Muscle of back (tissue), 11 donors: Measurements from ENCODE around the gene ITGB2. TPM values are rescaled to one million over a fixed set of nuclear protein-coding genes. Genes with fewer than 3 reads are reported as not detected.

Source experiments
- DNase-seq, 3 donors: peaks; one replicate each; pipeline versions ENCODE4 v3.0.0 to v3.0.0-alpha.2; 2013
- polyA plus RNA-seq, 10 donors: library from polyadenylated mRNA; unstranded; fragments of 120-200 nt; gene quantifications; one replicate each; pipeline ENCODE4 v1.2.1, GENCODE V29; 2013; ENCODE audit not compliant: insufficient read length in 10 of 10

ITGB2 gene
- polyA plus RNA-seq, 10 donors = 6.9 to 27.7 (median 11.7) TPM

DNA sequence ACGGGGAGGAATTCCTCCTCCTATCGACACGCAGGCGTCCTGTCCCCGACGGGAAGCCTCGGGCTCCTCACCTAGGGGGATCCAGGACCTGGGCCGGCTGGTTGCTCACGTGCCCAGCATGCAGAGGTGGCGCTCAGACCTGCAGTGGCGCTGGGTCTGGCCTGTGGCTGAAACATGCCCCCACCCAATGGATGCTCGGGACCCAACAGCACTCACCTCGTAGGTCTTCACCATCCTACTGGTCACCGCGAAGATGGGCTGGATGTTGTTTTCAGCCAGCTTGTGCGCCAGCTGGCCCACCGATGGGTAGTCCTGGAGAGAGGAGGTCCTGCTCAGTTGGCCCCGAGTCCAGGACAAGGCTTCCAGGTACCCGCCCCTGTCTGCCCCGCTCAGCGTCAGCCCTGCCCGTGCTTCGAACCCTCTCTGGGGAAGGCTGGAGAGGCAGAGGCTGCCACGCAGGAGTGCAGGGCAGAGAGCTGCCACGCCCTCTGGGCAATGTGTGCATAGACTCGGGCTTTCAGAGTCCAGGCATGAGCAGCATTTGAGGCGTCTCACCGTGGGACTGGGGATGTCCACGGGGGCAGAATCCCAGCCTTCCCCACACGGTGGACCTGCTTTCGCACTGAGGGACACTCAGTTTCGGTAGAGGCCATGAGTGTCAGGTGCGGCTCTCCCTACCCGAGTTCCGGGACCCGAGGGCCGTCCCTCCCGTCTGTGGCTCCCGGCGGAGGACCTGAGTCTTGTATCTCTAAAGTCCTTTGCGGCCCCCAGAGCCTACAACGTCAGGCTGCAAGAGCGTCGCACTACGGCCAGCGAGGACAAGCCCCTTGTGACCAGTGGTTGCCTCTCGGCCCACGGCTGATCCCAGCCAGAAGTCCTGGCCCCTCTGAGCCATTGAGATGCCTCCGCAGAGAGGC is 21.6 kb downstream of the ITGB2 start:
- DNase-seq = no peak

DNA sequence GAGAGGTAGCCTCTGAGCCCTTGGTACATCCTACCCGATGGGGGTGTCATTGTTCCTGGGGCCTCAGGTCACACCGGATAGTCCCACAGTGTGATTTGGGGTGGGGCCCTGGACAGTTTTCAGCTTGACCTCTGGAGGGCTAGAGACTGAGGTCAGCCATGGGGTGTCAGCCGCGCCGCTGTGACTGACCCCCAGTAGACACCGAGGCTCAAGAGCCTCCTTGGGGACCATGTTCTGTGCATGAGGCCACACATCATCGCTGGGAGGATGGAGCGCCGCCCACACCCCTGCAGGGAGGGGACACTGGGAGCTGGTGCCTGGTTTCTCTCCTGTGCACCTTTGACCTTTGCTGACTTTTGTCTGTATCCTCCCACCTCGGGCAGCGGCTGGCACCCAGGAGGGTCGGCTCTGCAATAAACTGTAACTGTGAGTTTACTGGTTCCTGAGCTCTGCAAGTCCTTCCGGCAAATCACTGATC is 22.6 kb downstream of the ITGB2 start:
- no peak for DNase-seq

DNA sequence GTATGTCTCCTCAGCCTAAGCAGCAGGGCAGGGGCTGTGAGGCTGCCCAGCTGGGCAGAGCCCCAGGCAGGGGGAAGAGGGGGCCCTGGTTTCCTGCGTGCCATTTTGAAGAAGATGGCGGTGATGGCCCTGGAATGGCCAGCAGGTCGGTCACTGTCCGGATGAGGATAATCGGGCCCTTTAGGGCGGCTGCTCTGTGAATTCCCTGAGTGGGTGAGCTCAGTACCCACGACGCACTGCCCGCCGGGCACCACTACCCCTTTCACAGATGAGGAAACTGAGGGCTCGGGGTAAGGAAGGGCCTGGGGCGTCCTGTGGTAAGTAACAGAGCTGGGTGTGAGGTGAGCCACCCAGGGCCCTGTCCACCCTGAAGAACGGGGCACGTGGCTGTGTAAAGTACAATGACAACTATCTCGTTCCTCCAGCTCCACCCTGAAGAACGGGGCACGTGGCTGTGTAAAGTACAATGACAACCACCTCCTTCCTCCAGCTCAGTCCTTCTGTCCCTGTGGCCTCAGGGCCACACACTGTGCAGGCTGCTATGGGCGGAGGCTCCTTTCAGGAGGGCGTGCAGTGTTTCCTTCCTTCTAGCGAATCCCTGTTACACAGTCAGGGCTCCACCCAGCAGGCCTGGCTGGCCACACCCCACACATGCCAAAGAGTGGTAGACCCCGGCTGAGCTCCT is 23.2 kb downstream of the ITGB2 start:
- no peak for DNase-seq

DNA sequence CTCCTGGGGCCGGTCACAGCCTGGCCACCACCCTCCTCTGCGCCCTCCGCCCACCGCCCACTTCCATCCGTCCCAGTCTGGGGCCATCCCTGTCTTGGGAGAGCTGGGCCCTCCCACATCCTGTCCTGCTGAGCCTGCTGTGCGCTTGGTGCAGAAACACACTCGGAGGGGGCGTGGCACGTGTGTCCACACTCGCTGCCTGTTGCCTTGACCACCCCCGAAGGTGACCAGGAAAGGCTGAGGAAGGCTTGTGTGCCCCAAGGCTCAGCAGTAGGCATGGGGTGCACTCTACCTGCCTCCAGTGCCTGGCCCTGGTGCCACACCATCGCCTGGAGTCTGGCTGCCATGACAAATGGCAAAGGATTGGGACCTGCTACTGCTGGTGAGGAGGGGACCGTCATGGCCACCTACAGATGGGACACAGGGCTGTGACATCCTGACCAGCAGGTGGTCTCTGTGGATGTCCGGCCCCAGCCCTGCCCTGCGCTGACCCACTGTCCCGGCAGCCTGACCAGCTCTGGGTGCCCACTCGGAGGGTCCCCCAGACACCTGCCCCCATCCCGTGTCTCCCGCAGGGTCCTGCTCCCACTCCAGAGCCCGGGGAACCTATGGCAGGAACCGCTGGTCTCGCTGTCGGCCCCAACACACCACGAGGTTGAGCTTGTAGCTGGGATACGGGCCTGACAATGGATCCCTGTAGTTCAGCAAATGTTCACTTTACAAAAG is 24.0 kb downstream of the ITGB2 start:
- no peak for DNase-seq

DNA sequence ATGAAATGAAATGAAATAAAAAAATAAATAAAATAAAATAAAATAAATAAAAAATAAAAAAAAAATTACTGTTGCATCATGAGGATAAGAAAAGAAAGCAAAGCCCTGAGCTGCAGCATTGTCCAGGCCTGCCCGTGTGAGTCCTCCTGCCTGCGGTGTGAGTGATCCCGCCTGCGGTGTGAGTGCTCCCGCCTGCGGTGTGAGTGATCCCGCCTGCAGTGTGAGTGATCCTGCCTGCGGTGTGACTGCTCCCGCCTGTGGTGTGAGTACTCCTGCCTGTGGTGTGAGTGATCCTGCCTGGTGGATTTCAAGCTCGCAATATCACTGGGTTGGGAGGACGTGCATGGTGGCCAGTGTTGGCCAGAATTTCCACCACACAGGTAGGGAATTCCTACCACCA is 24.8 kb downstream of the ITGB2 start:
- DNase-seq = no peak

DNA sequence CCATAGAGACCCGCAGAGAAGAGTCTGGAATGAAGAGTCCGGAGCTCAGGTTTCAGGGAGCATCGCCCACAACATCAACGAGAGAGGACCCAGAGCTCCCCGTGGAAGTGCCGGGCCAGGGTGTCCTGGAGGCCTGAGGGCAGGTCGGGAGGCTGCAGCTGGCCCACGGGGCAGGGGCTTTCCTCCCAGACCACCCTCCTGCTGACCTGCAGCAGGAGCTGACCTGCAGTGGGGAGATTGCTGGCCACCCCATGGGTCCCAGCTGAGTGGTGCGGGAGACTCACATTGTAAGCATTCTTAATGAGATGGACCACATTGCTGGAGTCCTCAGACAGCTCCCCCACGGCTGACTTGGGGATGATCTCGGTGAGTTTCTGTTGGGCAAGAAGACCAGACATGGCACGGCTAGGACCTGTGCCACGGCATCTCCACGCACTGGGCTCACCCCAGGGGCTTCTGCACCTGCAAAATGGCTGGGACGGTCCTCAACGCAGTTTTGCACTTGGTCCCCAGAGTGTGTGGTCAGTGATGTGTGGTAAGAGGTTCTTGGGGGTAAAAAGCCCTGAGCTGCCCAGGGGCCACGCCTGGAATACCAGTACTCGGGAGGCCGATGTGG is 25.9 kb downstream of the ITGB2 start:
- DNase-seq = no peak

DNA sequence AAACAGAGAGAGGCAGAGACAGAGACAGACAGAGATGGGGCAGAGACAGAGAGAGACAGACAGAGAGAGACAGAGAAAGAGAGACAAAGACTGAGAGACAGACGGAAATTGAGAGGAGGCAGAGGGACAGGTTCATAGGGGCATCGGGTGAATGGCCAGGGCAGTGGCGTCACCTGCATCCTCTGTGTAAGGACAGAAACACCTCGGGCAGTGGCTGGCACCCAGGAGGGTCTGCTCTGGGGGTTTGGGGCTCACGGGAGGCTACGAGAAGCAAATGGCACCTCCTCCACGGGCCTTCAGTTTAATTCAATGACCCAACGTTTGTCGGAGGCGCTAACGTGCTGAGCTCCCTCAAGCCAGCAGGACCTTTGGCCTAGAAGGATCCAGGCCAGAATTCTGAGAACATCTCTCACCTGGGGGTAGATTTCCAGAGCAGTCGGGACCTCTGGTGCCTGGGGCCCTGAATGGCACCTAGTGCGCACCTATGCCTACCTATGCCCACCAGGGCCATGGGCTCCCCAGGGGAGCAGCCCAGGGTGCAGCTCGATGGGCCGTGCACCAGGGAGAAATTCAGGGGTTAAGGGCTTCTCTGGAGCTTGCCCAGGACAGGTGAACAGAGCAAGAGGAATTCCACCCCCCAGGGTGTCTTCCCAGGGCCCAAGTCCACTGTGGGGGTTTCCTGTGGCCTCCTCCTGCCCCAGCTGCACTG is 26.6 kb downstream of the ITGB2 start:
- DNase-seq = no peak

DNA sequence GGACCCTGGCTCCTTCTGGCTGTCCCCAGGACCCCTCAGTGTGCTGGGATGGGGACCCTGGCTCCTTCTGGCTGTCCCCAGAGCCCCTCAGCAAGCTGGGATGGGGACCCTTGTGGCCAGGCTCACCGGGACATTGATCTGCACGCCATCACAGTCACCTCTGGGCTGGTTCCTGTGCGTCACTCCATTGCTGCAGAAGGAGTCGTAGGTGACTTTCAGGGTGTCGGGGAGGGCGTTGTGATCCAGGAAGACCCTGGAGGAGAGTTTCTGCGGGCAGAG is 27.5 kb downstream of the ITGB2 start:
- no peak for DNase-seq

DNA sequence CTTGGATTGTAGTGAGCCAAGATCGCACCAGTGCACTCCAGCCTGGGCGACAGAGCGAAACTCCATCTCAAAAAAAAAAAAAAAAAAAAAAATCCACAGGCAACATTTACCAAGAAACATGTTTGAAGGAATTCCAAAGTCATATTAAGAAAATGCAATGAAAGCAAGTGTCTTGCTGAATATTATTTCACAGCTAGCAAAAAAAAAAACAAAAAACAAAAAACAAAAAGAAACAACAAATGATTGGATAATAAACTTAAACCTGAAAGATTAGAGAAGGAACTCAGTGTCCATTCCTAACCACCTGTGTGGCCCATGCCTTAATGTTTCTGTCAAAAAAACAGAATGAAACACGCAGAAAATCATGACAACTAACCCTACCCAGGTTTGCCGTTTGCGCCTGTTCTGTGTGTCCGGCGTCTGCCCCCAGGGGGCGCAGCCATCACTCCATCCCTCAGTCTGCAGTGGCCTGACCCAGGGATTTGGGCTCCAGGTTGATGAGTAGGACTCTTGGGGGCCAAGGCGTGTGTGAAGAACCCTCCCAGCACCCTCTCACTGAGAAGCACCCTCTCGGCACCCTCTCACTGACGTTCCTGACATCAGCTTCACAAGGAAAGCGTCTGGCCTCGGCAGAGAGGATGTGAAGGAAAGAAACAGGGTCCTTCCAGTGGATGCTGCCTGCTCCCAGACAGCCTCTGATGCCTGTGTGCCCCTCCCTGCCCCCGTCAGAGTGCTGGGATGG is 28.0 kb downstream of the ITGB2 start:
- DNase-seq = peak in 1 of 3 donors; percentile 71

DNA sequence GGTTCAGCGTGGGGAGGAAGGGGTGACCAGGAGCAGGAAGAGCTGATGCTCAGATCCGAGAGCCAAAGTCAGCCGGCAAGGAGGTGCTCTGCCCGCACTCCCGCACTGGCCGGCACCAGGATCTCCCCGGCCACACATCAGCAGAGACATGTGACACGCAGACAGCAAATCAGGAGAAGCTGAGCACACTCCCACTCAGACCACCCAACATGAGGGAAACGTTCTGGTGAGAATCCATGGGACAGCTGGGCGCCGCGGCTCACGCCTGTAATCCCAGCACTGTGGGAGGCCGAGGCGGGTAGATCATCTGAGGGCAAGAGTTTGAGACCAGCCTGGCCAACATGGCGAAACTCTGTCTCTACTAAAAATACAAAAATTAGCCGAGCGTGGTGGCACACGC is 28.6 kb downstream of the ITGB2 start:
- no peak for DNase-seq

DNA sequence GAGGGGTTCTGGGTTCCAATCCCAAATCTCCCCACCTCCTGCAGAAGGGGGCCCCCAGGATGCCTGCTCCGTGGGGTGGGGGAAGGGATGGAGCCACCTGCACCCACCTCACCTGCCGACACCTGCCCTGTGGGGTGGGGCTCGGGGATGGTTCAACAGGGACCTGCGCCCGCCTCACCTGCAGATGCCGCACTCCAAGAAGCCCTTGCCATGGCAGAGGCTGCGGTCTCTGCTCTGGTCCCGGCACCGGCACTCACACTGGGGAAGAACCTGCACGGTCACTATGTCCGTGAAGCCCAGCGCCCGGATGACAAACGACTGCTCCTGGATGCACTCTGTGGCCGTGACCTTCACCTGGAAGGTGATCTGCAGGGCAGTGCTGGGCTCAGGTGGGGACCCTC is 29.1 kb downstream of the ITGB2 start:
- no peak for DNase-seq

DNA sequence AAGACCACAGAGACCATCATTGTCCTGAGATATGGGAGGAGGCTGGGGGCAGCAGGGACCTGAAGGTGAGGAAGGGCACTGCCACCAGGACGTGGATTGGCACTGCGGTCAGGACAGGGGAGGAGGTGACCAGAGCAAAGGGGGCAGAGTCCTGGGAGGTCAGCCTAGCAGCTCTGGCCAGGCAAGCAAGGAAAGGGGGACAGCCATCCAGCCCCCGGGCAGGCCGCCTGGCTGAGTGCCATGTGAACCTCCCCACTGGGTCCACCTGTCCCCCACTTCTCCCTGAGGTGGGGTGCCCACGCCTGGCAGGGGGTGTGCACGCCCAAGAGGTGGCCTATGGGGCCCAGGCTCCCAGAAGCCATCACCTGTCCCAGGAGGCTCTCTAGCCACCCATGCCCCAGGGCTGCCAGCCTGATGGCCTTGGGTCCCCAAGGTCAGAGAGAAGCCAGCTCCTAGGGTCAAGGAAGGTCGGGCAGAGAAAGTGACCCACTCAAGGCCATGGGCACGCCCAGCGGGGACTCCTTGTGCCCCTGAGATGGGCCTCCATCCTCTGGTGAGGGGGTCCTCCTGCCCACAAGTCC is 29.6 kb downstream of the ITGB2 start:
- no peak for DNase-seq

DNA sequence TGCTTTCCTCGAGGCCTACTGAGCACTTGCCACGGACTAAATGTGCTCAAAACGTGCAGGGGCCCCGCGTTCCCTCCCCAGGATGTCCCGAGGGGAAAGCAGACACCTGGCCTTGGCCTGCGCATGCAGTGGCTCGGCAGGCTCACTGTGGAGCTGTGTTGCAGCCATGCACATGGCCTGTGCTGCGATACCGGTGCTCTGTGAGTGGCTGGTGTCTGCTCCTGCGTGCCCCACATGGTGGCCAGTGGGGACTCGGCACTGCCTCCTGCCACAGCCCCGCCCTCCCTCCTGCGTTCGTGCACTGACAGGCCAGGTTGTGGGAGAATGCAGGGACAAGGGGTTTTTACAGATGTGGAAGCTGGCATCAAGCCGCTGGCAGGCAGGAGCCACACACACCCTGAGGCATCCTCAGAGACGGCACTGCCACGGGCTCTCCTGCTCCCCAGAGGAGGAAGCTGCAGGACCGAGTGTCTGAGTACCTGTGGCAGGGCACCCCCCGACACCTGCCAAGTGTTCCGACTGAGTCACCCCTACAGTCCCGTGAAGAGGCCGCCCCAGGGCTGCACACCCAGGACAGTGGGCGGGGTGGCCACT is 30.3 kb downstream of the ITGB2 start:
- DNase-seq = no peak

DNA sequence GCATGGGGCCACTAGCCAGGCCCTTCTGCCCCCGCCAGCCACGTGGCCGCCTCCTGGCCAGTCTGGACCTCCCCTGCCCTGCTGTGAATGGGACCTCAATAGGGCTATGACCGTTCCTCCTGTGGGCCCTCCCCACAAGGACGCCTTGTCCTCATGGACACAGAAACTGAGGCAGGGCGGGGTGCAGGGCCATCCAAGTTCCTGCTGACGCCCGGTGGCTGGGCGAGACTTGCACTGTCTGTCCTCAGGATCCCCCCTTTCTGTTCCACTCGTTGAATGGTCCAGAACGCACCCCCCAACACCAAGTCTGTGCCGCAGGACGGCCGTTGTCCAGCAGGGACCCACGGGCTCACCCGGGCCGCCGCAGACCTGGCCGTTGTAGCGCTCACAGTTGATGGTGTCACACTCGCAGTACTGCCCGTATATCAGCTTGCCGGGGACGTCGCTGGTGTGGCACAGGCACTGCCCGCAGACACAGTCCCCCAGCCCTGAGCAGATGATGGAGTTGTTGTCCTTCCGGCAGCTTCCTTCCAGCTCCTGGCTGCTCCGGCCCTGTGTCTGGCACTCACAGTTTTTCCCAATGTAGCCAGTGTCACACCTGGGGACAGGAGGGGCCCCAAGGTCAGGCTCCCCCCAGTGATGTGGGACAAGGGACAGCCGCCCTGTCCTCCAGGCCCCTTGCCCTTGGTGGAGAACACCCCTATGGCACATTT is 30.9 kb downstream of the ITGB2 start:
- DNase-seq = no peak

DNA sequence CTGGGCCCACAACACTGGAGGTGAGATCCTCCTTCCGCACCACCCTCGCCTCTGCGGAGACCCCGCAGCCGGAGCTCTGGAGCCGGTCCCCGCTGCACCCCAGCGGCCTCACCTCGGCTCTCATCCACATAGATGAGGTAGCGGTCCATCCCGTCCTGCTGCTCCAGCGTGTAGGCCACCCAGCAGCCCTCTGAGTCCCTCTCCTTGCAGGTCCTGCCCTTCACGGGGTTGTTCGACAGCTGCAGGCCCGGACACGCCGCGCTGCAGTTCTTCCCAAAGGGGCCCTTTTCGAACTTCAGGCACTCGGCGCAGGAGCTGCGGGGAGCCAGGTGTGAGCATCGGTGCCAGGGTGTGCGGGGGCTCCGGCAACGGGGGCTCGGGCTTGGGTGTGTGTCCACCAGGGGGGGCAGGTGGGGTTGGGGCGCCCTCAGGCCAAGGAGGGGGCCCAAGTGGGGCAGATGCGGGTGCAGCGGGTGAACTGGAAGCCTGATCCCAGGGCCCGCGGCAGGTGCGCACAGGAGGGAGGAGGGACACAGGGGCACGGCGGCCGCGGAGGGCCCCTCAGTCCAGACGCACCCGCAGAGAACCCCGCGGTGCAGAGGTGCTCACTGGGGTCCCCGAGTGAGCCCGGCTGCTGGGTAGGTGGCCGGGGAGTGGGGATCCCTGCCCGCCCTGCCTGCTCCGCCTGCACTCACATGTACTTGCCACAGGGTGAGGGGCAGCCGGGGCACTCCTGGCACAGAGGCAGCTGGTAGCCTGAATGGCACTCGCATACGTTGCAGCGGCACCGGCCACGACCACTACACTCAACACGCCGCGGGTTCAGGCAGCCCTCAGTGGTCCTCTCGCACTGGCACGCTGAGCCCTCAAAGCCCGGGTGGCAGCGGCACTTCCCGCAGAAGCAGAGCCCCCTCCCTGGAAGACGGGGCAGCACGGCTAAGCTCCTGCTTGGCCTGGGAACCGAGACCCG is 31.8 kb downstream of the ITGB2 start:
- DNase-seq = no peak

DNA sequence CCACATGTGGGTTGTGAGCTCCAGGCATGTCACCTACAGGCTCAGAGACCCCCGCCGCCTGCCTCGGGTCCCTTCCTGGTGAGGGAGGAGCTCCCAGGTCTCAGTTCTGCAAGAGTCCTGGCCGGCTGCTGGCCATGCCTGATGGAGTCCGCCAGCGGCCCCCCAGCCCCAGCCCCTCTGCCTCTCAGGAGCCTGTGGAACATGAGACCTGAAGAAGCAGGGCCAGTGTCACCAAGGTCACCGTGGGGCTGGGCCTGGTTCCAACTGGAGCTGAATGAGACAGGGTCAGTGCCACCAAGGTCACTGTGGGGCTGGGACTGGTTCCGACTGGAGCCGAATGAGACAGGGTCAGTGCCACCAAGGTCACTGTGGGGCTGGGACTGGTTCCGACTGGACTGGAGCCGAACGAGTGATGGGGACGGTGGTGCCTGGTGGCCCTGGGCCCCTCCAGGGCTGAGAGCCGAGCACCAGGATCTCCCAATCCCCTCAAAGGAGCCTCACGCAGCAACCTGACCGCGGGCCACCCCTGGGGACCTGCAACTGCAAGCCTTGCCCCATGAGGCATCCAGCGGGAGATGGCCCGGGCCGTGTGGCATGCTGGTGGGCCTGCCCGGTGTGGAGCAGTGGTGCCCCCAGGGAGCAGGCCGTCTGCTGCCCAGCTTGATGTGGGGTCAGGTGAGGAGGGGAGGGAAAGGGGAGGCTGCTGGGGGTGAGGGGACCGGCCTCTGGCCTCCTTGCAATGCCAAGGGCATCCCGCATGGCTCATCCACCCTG is 32.7 kb downstream of the ITGB2 start:
- DNase-seq = no peak

DNA sequence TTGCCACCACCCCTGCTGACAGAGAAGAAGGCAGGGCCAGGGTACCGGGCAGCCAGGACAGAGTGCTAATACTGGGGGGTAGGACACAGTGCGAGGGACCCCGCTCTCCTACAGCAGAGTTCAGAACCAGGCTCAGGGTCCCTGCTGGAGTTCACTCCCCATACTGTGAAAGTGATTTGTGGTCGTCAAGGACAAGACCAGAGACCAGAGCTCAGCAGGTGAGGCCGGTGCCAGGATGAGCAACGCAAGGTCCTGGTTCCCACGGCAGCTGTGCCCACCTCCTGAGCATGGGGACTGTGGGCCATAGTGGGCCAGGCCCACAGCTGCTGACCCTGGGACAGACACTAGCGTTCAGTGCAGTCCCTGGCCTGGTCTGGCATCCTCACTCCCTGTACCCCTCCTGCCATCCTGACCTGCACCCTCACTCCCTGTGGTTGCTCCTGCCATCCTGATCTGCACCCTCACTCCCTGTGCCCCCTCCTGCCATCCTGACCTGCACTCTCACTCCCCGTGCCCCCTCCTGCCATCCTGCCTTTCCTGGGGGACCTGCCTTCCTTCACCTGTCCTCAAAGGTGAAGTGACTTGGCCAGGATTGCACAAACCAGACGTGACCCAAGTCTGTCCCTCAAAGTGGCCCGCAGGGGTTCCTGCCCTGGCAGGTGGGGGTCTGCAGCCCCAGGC is 33.4 kb downstream of the ITGB2 start:
- no peak for DNase-seq
